Measurements from ENCODE around the gene CACNA2D4. TPM values are rescaled to one million over a fixed set of nuclear protein-coding genes. Genes with fewer than 3 reads are reported as not detected.

Gene CACNA2D4
- total RNA-seq, 1 donor from 2014 or later = 0.72 TPM

DNA sequence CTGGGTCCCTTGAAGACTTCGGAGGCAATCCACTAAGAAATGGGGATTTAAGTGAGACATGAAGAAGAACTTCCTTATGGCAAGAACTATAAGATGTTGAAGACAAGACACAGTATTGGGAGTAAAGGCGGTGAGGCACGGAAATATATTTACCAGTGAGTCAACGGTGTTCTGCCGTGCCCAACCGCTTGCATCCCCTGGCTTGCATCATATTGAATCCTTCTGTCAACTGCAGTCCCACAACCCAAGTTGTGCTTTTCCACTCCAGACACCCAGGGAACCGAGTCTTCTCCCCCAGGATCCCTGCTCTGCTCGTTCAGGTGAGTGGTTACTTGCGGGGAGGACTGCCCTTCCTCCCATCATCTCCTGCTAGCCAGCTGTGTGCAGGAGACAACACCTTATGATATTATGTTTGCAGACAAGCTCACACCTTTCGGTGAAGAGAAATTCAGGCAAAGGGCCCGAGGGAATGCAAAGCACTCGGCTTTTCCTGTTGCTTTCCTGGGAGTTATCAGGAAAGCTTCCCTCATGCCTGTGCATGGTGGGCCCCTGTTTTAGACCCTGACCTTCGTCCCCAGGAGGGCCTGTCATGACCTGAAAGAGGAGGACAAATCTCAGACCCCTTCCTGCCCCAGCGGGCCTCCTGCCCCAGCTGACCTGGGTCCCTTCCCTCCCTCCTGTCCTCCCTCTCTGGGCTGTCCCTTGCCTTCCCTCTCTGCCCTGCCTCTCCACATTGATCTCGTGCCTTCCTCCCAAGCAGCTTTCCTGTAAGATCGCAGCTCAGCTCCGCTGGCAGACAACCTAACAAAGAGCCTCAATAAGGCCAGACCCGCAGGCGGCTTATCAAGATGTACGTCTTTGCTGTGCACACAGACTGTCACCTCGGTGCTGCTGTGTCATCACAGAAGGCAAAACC is 102.4 kb downstream of the CACNA2D4 start:
- DNase-seq (ENCODE audit: low spot score) = peak; percentile 60

DNA sequence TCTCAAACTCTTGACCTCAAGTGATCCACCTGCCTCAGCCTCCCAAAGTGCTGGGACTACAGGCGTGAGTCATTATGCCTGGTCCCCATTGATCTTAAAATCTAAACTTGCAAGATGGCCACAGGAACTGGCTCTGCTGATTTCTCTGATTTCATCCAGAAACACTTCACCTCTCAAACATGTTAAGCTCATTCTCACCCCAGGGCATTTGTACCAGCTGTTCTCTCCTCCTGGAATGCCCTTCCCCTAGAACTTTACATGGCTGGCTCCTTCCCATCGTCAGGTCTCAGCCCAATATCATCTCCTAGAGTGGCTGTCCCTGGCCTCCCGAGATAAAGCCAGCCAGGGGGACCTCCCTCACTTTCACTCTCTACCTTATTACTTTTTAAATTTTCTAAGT is 103.3 kb downstream of the CACNA2D4 start:
- no peak for DNase-seq (ENCODE audit: low spot score)

DNA sequence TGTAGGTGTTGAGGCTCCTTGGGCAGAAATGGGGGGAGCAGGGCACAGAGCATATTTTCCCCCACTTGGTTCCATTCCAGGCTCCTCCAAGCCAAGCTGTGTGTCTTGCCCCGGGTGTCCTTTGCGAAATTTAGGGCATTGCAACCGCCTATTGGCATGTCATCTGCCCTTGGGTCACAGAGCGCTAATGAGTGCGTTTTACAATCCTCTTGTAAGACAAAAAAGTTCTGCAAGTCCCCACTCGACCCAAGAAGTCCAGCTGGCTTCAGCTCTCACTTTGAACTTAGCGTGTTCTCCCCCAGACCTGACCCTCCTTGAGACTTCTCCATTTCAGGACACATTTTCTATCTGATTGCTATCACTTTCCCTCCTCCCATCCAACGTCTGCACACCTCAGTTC is 104.2 kb downstream of the CACNA2D4 start:
- DNase-seq (ENCODE audit: low spot score) = no peak

DNA sequence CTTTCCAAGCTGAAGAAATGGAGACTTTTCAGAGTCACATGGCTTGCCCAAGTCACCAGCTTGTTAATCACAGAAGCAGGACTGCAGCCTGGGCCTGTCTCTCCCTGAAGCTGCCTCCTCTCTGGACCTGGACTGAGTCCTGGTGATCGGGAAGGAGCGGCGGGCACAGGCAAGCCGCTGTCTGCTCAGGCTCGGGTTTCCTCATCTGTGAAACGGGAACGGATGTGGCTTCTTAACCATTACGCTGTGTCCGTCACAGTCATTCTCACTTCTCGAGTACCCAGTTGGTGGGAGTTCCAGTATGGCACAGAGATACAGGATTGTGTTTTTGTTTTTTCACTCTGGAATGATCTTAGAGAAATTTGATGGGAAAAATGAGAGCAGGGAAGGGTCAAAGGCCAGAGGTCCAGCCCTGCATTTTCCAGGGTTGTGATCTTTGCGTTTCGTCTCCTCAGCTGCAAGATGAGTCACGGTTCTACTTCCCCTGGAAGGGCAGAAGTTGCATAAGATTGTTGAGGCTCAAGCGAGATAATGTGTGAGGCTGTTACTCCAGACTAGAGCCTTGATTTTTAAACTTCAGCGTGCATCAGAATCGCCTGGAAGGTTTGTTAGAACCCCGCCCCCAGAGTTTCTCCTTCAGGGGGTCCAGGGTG is 105.7 kb downstream of the CACNA2D4 start:
- peak; percentile 85 for DNase-seq (ENCODE audit: low spot score)

DNA sequence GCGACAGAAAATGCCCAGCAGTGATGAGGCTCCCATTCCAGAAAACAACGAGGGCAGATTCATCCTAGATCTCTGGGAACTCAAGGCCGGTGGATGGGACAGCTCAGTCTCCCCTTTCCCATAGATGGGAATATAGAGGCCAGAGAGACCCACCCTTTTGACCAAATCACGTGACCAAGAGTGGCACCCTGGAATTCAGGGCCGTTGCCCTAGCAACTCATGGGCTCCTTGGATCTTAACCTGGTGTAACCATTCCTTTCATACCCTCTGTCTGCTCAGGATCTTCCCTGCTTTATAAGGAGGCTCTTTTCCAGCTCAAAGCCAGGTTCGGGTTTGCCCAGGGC is 106.5 kb downstream of the CACNA2D4 start:
- DNase-seq (ENCODE audit: low spot score) = no peak

GRCh38 chr12:1811281-1811947 is 107.0 kb downstream of the CACNA2D4 start:
- DNase-seq (ENCODE audit: low spot score) = no peak

DNA sequence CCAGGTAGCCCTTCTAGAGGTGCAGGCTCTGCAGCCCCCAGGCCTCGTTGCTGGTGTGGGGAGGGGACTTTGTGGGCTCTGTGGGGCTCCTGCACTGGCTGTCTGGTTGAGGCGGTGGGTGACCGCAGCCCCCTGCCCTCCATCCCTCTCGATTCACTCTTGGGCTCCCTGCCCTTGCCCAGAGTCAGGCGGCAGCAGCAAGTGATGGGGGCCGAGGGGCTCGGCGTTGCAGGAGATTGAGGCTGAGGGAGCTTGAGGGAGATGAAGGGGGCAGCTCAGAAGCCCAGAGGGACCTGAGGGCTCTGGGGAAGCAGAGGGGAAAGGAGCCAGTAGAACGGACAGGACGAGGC is 107.5 kb downstream of the CACNA2D4 start:
- DNase-seq (ENCODE audit: low spot score) = no peak

DNA sequence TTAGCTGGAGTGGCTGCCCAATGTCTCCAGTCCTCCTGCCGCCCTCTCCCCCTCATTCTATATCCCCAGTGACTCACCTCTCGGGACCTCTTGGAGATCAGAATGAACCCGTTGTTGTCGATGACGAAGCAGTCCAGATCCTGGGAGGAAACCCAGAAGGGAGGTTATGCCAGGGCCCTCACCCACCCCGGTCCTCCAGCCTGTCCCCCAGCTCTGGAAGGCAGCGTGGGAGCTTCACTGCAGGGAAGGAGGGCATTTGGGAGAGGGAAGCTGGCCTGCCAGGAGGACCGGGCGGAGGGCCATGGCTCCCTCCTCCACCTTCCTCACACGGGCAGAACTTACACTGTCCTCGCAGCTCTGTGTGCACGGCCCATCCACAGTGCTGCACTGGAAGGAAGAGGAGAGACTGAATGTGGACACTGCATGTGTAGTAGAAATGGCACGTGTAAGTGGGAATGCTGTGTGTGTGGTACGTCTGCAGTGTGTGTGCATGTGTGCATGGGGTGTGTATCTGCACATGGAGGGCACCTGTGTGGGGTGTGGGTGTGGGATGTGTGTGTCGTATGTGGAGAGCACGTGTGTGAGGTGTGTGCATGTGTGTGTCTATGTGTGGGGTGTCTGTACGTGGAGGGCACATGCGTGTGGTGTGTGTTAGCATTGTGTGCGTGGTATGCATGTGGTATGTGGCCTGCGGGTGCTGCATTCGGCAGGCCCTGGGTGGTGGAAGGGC is 108.1 kb downstream of the CACNA2D4 start:
- peak; percentile 54 for DNase-seq (ENCODE audit: low spot score)

- DNase-seq (ENCODE audit: low spot score) = peak; percentile 84
Observed at GRCh38 chr12:1809591-1810190, 108.8 kb downstream of the CACNA2D4 start.

- no peak for DNase-seq (ENCODE audit: low spot score)
Observed at GRCh38 chr12:1808798-1809480, 109.5 kb downstream of the CACNA2D4 start.

DNA sequence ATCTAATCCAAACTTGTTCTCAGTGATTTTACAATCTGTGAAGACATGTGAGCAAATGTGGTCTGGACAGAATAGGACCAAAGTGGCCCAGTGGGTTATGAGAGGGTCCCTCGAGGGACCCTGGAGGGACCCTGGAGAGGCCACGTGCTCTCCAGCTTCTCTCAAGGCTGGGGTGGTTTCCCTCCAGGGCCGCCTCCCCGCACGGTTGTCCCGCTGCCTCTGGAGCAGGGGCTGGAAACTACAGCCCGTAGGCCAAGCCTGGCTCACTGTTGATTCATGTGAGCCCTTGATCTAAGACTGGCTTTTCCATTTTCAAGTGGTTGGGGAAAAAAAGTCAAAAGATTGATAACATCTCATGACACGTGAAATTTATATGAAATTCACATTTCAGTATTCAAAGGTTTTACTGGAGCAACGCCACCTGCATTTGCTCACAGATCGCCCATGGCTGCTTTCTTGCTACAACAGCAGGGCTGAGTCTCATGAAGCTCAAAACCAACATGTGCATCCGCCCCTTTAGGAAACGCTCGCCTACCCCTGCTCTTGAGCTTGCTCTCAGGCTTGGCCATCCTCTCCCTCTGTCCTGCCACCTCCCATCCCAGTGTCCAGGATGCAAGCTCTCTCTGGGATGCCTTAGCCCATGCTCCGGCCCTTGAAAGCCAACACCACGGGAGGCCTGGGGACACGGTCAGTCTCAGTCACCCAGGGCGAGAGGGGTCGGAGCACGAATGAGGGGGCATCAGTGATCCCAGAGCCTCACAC is 110.2 kb downstream of the CACNA2D4 start:
- no peak for DNase-seq (ENCODE audit: low spot score)

GRCh38 chr12:1807087-1807860 is 111.2 kb downstream of the CACNA2D4 start:
- DNase-seq (ENCODE audit: low spot score) = no peak

- peak; percentile 89 for DNase-seq (ENCODE audit: low spot score)
Observed at GRCh38 chr12:1806301-1807086, 112.0 kb downstream of the CACNA2D4 start.

DNA sequence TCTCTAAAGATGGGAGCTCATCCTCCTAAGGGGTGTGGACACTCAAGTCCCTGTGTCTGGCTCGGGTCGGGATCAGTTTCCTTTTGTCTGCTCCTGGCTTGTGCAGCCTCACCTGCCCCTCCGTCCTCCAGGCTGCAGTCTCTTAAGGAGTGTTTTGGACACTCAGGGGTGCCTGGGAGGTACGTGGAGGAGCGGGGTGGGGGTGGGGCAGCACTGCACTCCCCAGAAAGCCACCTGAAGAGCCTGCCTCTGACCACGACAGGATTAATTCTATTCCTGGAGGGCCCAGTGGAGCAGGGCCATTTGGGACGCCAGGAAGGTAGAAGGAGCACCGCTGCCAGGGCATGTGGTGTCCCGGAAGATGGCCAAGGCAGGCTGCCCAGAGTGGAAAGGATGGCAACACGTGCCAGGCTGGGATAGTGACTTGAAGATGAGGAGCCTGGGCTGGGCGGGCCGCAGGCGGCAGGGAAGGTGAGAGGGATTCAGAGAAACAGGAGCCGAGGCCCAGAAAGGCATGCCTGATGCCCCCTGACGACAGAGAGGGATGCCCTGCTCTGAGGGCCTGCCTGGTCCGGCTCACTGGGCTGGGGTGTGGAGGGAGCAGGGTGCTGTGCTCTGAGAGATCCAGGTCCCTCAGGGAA is 112.9 kb downstream of the CACNA2D4 start:
- DNase-seq (ENCODE audit: low spot score) = no peak

GRCh38 chr12:1804545-1805332 is 113.7 kb downstream of the CACNA2D4 start:
- DNase-seq (ENCODE audit: low spot score) = peak; percentile 96

DNA sequence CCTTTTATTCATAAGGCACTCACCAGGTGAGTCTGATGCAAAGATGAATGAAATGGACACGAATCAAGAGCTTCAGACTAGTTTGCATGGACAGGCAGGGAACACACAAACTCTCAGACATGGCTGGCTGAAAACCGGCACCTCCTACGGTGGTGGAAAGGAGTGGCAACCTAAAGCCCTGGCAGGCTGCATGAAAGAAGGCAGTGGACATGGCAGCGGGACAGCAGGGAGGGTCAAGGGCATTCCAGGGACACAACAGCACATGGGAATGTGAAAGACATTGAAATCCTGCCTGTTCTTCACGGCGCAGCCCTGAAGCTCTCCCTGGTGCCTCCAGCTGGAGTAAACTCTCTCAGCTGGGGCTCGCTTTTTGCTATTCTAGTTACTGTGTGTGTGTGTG is 114.7 kb downstream of the CACNA2D4 start:
- DNase-seq (ENCODE audit: low spot score) = no peak

DNA sequence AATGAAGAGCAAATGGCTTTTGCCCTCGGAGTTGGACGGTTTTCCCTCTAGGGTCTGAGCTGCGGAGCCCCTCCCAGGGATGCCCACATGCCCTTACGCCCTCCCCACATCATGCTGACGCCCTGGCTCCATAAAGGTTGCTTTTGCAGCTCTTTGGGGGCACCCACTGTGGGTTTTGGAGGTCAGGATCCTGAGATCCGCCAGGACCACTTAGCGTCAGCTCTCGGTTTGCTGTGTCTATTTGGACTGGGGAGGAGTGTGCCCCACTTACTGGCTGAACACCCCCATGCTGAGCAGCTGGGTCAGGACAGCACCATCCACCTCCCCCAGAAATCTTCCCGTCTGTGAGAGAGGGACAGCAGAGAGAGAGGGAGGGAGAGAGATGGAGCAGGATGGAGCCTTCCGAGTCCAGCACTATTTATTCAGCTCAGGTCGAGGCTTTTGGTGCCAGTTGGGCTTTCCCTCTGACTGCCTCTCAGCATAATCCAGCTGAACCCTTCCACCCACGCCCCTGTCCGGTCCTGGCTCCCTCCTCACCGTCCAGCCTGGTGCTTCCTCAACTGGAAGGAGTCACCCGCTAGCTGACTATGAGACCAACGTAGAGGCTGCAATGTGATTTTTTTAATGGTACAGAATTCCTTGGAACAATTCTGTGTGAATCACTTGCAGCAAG is 117.0 kb downstream of the CACNA2D4 start:
- DNase-seq (ENCODE audit: low spot score) = peak; percentile 45

Data from umbilical cord (tissue), 2 donors.